T-helper 17 cell (primary cell): ENCODE results near the gene FBXO3. TPM values are rescaled to one million over a fixed set of nuclear protein-coding genes. Genes with fewer than 3 reads are reported as not detected.
"Not testable (repeated sequence)": the region's sequence is repeated elsewhere in the genome, so short reads cannot be mapped to it uniquely, and the experiment has no call there.

Experiments used
- ATAC-seq: fragments of 150-1000 bp; cut with Tn5 transposase; 2 replicates; pipeline ENCODE4 v1.10.0; 2021; ENCODE audit warnings: mild to moderate bottlenecking, moderate library complexity
- DNase-seq, 3 donors: peaks; one replicate each; pipeline versions ENCODE4 v3.0.0 to v3.0.0-alpha.2; 2020 to 2021
- H3K9me3 ChIP-seq: one replicate; pipeline ENCODE4 v1.7.0; 2013; ENCODE audit warnings: low read length, mild to moderate bottlenecking; ENCODE audit not compliant: control insufficient read depth, poor library complexity, severe bottlenecking
- H3K27ac Mint-ChIP-seq: one replicate; pipeline ENCODE4 v1.8.0; 2022; ENCODE audit warnings: mild to moderate bottlenecking, moderate library complexity, mixed read lengths
- H3K27me3 Mint-ChIP-seq: one replicate; pipeline ENCODE4 v1.8.0; 2022; ENCODE audit warnings: mixed read lengths
- H3K36me3 Mint-ChIP-seq: one replicate; pipeline ENCODE4 v1.8.0; 2022; ENCODE audit warnings: low read depth, mixed read lengths
- H3K4me1 Mint-ChIP-seq: one replicate; pipeline ENCODE4 v1.8.0; 2022; ENCODE audit warnings: mild to moderate bottlenecking, mixed read lengths
- H3K4me3 Mint-ChIP-seq: one replicate; pipeline ENCODE4 v1.8.0; 2022; ENCODE audit warnings: mild to moderate bottlenecking, moderate library complexity, mixed read lengths
- total RNA-seq, 4 donors: library from RNA in 2 of 4; stranded (reverse) in 2 of 4; gene quantifications; one replicate each; pipeline ENCODE4 v1.2.3 and lab custom pipeline; 2022 to 2026

FBXO3 gene, protein sequence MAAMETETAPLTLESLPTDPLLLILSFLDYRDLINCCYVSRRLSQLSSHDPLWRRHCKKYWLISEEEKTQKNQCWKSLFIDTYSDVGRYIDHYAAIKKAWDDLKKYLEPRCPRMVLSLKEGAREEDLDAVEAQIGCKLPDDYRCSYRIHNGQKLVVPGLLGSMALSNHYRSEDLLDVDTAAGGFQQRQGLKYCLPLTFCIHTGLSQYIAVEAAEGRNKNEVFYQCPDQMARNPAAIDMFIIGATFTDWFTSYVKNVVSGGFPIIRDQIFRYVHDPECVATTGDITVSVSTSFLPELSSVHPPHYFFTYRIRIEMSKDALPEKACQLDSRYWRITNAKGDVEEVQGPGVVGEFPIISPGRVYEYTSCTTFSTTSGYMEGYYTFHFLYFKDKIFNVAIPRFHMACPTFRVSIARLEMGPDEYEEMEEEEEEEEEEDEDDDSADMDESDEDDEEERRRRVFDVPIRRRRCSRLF
- total RNA-seq: 10 to 100 TPM; 43.9 to 57.3 TPM
- total RNA-seq (lab: John Stamatoyannopoulos, UW): 104 to 123 reads per million in 2 donors

DNA sequence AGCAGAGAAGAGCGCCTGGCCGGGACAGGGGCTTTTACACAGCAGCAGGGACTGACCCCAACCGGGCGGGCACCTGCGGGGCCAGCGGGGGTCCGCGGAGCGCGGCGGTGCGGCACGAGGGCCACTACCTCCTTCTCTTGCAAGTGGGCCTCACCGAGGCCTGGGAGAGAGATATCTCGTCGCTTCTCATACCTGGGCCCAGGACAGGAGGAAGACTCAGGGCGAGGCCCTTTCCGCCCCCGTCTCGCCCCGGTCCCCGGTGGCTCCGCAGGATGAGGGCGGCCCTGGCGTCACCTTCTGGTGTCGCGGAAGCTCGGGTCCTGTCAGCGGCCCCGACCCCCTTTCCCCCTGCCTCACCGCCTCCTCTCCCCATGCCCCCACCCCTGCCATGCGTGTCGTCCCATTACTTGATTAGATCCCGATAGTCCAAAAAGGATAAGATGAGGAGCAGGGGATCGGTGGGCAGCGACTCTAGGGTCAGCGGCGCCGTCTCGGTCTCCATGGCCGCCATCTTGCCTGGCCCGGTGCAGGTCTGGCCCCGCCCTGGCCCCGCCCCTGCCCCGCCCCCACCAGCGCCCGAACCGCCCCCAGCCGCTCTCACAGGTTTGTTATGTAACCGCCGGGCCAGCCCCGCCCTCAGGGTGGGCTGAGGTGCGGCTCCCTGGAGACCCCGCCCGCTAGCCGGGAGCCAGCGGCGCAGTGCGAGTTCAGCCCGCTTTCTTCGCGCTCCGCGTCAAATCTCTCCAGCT lies at the start of gene FBXO3:
Gene FBXO3 (minus strand): TSS at position 534 of the 749 bp plus-strand sequence. CDS start 23 bp downstream, at position 511.
- Mint-ChIP-seq H3K36me3 (peaks cover 14% of the 10 kb centered on the region), H3K27ac (peak within 1 kb of the TSS; percentile 97), H3K4me3 (peak within 1 kb of the TSS; percentile 97), H3K4me1 (peaks cover 36% of the 10 kb centered on the region), H3K27me3 (peaks cover 4% of the 10 kb centered on the region)
- no peaks in the 10 kb centered on the region for H3K9me3 ChIP-seq
- peak; percentile 87 for ATAC-seq
- DNase-seq: peak; percentile 80 to 90 (median 88)

DNA sequence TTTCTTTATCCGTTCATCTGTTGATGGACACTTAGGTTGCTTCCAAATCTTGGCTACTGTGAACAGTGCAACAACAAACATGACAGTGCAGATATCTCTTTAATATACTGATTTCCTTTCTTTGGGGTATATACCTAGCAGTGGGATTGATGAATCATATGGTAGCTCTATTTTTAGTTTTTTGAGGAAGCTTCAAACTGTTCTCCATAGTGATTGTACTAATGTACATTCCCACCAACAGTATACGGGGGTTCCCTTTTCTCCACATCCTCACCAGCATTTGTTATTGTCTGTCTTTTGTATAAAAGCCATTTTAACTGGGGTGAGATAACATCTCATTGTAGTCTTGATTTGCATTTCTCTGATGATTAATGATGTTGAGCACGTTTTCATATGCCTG lies 48.7 kb upstream of the FBXO3 start:
- not testable (repeated sequence) for H3K36me3 Mint-ChIP-seq, H3K4me1 Mint-ChIP-seq, DNase-seq, H3K4me3 Mint-ChIP-seq, H3K27ac Mint-ChIP-seq, H3K9me3 ChIP-seq, ATAC-seq
- H3K27me3 Mint-ChIP-seq: peaks cover 29% of the 10 kb centered on the region

DNA sequence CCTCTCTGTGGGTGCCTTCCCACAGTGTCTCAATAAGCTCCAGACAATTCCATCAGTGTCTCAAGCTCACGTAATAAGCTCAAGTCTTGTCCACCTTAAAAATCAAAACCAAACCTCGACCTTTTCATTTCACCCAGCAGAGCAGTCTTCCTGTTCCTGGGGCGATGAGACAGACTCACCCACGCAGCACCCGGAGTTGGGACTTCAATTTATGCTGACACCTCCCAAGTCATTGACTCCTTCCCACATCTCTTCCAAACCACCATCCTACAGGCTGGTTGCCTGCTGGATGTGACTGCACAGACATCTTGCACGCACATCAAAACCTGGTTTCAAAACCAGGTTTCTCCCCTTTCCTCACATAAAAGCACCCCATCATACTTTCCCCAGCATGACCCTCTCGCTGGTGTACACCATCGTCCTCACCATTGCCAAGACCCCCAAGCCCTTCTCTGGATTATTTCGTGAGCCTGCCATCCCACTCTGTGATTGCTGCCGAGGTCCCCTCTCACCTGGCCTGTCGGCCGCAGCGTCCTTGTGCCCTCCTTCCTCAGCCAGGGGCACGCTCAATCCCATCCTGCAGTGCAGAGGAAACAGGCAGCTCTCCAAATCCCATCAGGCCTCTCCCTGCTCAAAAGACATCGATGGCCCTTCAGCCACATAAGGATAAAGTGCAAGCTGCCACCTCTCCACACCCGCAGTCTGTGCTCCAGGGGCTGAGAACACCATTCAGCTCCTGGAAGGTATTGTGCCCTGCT lies 45.1 kb upstream of the FBXO3 start:
- H3K27me3 Mint-ChIP-seq: peaks cover 15% of the 10 kb centered on the region
- no peaks in the 10 kb centered on the region for H3K9me3 ChIP-seq
- no peak overlapping the region for H3K4me3 Mint-ChIP-seq
- no peak for ATAC-seq
- H3K4me1 Mint-ChIP-seq: peaks cover 3% of the 10 kb centered on the region
- H3K36me3 Mint-ChIP-seq: peaks cover 4% of the 10 kb centered on the region
- H3K27ac Mint-ChIP-seq: no peak overlapping the region
- no peak for DNase-seq

- Mint-ChIP-seq H3K36me3 (no peaks in the 10 kb centered on the region), H3K4me1 (peaks cover 3% of the 10 kb centered on the region), H3K27me3 (peaks cover 36% of the 10 kb centered on the region), H3K27ac (no peak overlapping the region), H3K4me3 (no peak overlapping the region)
- ATAC-seq: peak; percentile 91
- no peaks in the 10 kb centered on the region for H3K9me3 ChIP-seq
- peak; percentile 65 to 82 (median 66) for DNase-seq
Measured at GRCh38 chr11:33808228-33808828, 34.0 kb upstream of the FBXO3 start.

- DNase-seq (no peak), ATAC-seq (no peak)
- Mint-ChIP-seq H3K27ac (no peak overlapping the region), H3K36me3 (no peaks in the 10 kb centered on the region), H3K4me1 (peaks cover 6% of the 10 kb centered on the region), H3K4me3 (no peak overlapping the region), H3K27me3 (peaks cover 60% of the 10 kb centered on the region)
- no peaks in the 10 kb centered on the region for H3K9me3 ChIP-seq
Measured at GRCh38 chr11:33804471-33804870, 30.2 kb upstream of the FBXO3 start.

DNA sequence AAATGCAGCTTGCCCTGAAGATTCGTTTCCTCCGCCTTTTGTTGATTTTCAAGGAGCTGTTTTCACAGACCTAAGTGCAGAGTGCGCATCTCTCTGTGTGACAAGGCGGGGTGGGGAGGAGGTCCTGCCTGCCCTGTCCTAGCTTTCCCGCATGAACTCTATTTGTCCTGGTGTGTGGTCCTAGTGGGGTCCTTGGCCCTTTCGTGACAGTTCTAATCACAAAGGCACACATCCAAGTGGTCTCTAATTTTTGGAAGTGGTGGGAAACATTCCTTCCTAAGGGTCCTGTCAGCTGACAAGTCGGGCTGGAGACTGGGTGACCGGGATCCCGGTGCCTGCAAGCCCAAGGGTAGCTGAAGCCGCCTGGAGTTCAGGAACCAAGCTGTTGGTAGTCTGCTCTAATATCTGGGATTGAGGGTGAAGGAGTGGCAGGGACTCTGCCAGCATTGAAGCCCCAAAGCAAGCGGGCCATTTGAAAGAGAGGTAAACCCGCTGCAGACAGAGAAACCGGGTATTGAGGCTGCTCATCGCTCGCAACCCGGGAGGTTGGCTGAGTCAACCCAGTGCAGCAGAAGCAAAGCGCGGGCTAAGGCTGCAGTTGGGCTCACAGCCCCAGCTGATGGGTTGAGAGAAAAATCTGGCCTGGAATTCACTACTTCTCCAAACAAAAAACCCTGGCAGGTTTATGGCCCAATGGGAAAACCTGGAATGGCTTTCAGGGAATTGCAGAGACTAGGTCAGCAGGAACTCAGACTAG lies 28.1 kb upstream of the FBXO3 start:
- peaks cover 64% of the 10 kb centered on the region for H3K27me3 Mint-ChIP-seq
- H3K4me3 Mint-ChIP-seq: no peak overlapping the region
- ATAC-seq (peak; percentile 60), DNase-seq (no peak)
- peaks cover 4% of the 10 kb centered on the region for H3K4me1 Mint-ChIP-seq
- H3K36me3 Mint-ChIP-seq: no peaks in the 10 kb centered on the region
- no peak overlapping the region for H3K27ac Mint-ChIP-seq
- H3K9me3 ChIP-seq: no peaks in the 10 kb centered on the region

DNA sequence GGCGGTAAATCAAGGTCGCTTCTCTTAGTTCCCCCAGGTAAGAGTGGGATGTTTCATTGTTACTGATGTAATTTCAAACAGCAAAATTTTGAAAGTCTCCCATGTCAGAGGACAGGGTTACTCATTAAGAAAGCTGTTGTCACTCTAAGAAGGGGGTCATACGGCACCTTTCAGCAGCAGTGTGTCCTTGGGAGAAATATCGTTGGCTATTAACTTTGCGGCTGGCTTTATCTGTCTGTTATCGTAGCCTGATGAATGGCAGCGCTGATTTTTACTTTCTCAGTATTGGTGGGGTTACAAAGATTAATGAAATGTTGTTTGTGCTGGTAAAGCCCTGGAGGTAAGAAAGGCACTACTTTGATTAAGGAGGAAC lies 27.5 kb upstream of the FBXO3 start:
- ATAC-seq (no peak), DNase-seq (no peak)
- Mint-ChIP-seq H3K4me3 (no peak overlapping the region), H3K27ac (no peak overlapping the region), H3K36me3 (no peaks in the 10 kb centered on the region), H3K4me1 (peaks cover 4% of the 10 kb centered on the region), H3K27me3 (peaks cover 70% of the 10 kb centered on the region)
- H3K9me3 ChIP-seq: no peaks in the 10 kb centered on the region

GRCh38 chr11:33797879-33798278 lies 23.6 kb upstream of the FBXO3 start:
- DNase-seq (no peak), ATAC-seq (no peak)
- Mint-ChIP-seq H3K27me3 (peaks cover 86% of the 10 kb centered on the region), H3K4me3 (no peak overlapping the region), H3K36me3 (no peaks in the 10 kb centered on the region), H3K27ac (no peak overlapping the region), H3K4me1 (peaks cover 4% of the 10 kb centered on the region)
- no peaks in the 10 kb centered on the region for H3K9me3 ChIP-seq

DNA sequence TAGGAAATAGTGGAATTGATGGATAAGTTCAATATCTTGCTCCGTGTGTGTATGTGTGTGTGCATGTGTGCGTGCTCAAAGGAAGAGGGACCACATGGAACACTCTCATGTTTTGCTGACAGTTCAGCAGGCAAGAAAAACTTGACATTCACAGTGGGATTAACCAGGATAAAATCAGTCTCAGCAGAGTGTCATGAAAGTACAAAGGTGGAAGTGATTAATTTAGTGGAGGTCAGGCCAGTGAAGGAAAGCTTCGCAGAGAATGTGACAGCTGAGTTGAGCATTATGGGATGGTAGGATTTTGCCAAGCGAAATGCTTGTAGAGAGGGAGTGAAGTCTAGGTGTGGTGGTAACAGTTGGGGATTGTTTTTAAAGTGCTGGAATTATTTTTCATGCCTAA lies 15.7 kb upstream of the FBXO3 start:
- Mint-ChIP-seq H3K36me3 (peaks cover 6% of the 10 kb centered on the region), H3K4me1 (no peaks in the 10 kb centered on the region), H3K27ac (no peak overlapping the region), H3K4me3 (no peak overlapping the region), H3K27me3 (peaks cover 68% of the 10 kb centered on the region)
- H3K9me3 ChIP-seq: no peaks in the 10 kb centered on the region
- ATAC-seq: no peak
- DNase-seq: no peak

- H3K27me3 Mint-ChIP-seq: peaks cover 75% of the 10 kb centered on the region
- not testable (repeated sequence) for H3K4me1 Mint-ChIP-seq, H3K9me3 ChIP-seq, H3K4me3 Mint-ChIP-seq, ATAC-seq, H3K27ac Mint-ChIP-seq, DNase-seq
- H3K36me3 Mint-ChIP-seq: peaks cover 10% of the 10 kb centered on the region
Measured at GRCh38 chr11:33788095-33788494, 13.8 kb upstream of the FBXO3 start.

GRCh38 chr11:33787076-33787475 lies 12.8 kb upstream of the FBXO3 start:
- Mint-ChIP-seq H3K27ac (no peak overlapping the region), H3K36me3 (peaks cover 10% of the 10 kb centered on the region), H3K4me1 (no peaks in the 10 kb centered on the region), H3K27me3 (peaks cover 71% of the 10 kb centered on the region), H3K4me3 (no peak overlapping the region)
- H3K9me3 ChIP-seq: no peaks in the 10 kb centered on the region
- no peak for DNase-seq
- no peak for ATAC-seq

GRCh38 chr11:33785609-33786008 lies 11.3 kb upstream of the FBXO3 start:
- H3K4me3 Mint-ChIP-seq: no peak overlapping the region
- H3K36me3 Mint-ChIP-seq: peaks cover 10% of the 10 kb centered on the region
- peaks cover 61% of the 10 kb centered on the region for H3K27me3 Mint-ChIP-seq
- H3K9me3 ChIP-seq: no peaks in the 10 kb centered on the region
- DNase-seq: no peak
- no peaks in the 10 kb centered on the region for H3K4me1 Mint-ChIP-seq
- H3K27ac Mint-ChIP-seq: no peak overlapping the region
- no peak for ATAC-seq
